Retinal pigment epithelial cell (primary cell): ENCODE measurements around the gene ARHGAP45.

Experiments
- DNase-seq: peaks from one replicate; pipeline ENCODE4 v3.0.0-alpha.2; 2010; ENCODE audit warnings: low read depth
- H3K4me3 ChIP-seq: 2 replicates; pipeline ENCODE4 v1.5.1; 2011; ENCODE audit warnings: mild to moderate bottlenecking, low read length, control low read depth, moderate library complexity
- CTCF ChIP-seq: conservative IDR thresholded peaks from 2 replicates; pipeline ENCODE4 v1.5.1; 2011; ENCODE audit warnings: low read depth, low read length, control low read depth, inconsistent platforms

The ARHGAP45 gene

GRCh38 chr19:1084024-1084868 lies 17.3 kb downstream of the ARHGAP45 start:
- no peak for TF ChIP-seq CTCF
- H3K4me3 ChIP-seq: no peak overlapping the region
- no peak for DNase-seq

GRCh38 chr19:1085053-1085658 lies 18.2 kb downstream of the ARHGAP45 start:
- TF ChIP-seq CTCF: no peak
- H3K4me3 ChIP-seq: no peak overlapping the region

GRCh38 chr19:1085676-1086442 lies 18.9 kb downstream of the ARHGAP45 start:
- no peak for DNase-seq
- no peak overlapping the region for H3K4me3 ChIP-seq
- no peak for TF ChIP-seq CTCF

More at GRCh38 chr19:1085053-1085658, 18.2 kb downstream of the ARHGAP45 start:
- DNase-seq: no peak

GRCh38 chr19:1086613-1087012 lies 19.6 kb downstream of the ARHGAP45 start:
- no peak for DNase-seq
- no peak for TF ChIP-seq CTCF
- H3K4me3 ChIP-seq: no peak overlapping the region

GRCh38 chr19:1087813-1088415 lies 20.9 kb downstream of the ARHGAP45 start:
- H3K4me3 ChIP-seq: no peak overlapping the region
- TF ChIP-seq CTCF: no peak
- no peak for DNase-seq

GRCh38 chr19:1088416-1089010 lies 21.5 kb downstream of the ARHGAP45 start:
- no peak for DNase-seq
- TF ChIP-seq CTCF: no peak
- no peak overlapping the region for H3K4me3 ChIP-seq
